GM08714 (cell line): ENCODE results near the gene CELA3B.
"Not testable (repeated sequence)": the region's sequence is repeated elsewhere in the genome, so short reads cannot be mapped to it uniquely, and the experiment has no call there.

Experiments used
- H3K4me3 ChIP-seq: fragments of 200-500 bp; sonication (Bioruptor generic); 2 replicates; pipeline ENCODE4 v1.5.1; 2014; ENCODE audit warnings: mild to moderate bottlenecking, low read length, inconsistent platforms
- ZNF274 ChIP-seq: IDR thresholded peaks from 2 replicates; pipeline ENCODE4 v1.6.1; 2012; ENCODE audit warnings: mild to moderate bottlenecking, low read depth, low read length

Gene CELA3B

GRCh38 chr1:22018583-22019559 is 42.0 kb downstream of the CELA3B start:
- TF ChIP-seq ZNF274: no peak
- H3K4me3 ChIP-seq: no peak overlapping the region

GRCh38 chr1:22021061-22021460 is 44.2 kb downstream of the CELA3B start:
- no peak for TF ChIP-seq ZNF274
- H3K4me3 ChIP-seq: no peak overlapping the region

- no peak for TF ChIP-seq ZNF274
- peak overlapping the region; percentile 95; the same call in 1 of the 2 replicates for H3K4me3 ChIP-seq
Observed at GRCh38 chr1:22024485-22025367, 47.9 kb downstream of the CELA3B start.

- no peak for TF ChIP-seq ZNF274
- H3K4me3 ChIP-seq: peak overlapping the region; percentile 95
Observed at GRCh38 chr1:22025368-22026155, 48.7 kb downstream of the CELA3B start.

GRCh38 chr1:22026924-22027289 is 50.1 kb downstream of the CELA3B start:
- TF ChIP-seq ZNF274: no peak
- peak overlapping the region; percentile 95; the same call in 1 of the 2 replicates for H3K4me3 ChIP-seq

GRCh38 chr1:22030057-22030456 is 53.2 kb downstream of the CELA3B start:
- TF ChIP-seq ZNF274: no peak
- H3K4me3 ChIP-seq: no peak overlapping the region

- no peak overlapping the region for H3K4me3 ChIP-seq
- TF ChIP-seq ZNF274: no peak
Observed at GRCh38 chr1:22030473-22030872, 53.7 kb downstream of the CELA3B start.

GRCh38 chr1:22031214-22031962 is 54.6 kb downstream of the CELA3B start:
- no peak for TF ChIP-seq ZNF274
- no peak overlapping the region for H3K4me3 ChIP-seq

GRCh38 chr1:22034834-22035233 is 58.0 kb downstream of the CELA3B start:
- H3K4me3 ChIP-seq: not testable (repeated sequence)

- no peak overlapping the region for H3K4me3 ChIP-seq
- TF ChIP-seq ZNF274: no peak
Observed at GRCh38 chr1:22037520-22037919, 60.7 kb downstream of the CELA3B start.

GRCh38 chr1:22038036-22038435 is 61.2 kb downstream of the CELA3B start:
- no peak overlapping the region for H3K4me3 ChIP-seq
- TF ChIP-seq ZNF274: no peak
